C4-2B (cell line): ENCODE measurements around the gene CHPF2.

Experiments
- CTCF ChIP-seq: fragments of 450-650 bp; conservative IDR thresholded peaks from 2 replicates; pipeline ENCODE4 v1.5.1; 2017; ENCODE audit warnings: mild to moderate bottlenecking
- ZFX ChIP-seq: fragments of 450-650 bp; IDR thresholded peaks from 2 replicates; pipeline ENCODE4 v1.6.1; 2017

GRCh38 chr7:151245360-151246101 is 13.2 kb downstream of the CHPF2 start:
- peak; percentile 73 for TF ChIP-seq CTCF
- no peak for TF ChIP-seq ZFX
